SK-N-SH (cell line): ENCODE data around the gene CFAP97D1. TPM values are rescaled to one million over a fixed set of nuclear protein-coding genes. Genes with fewer than 3 reads are reported as not detected.

Experiments
- CTCF ChIA-PET: fragments of 300-600, 350-600 bp; formaldehyde crosslinking; extraction: SDS; loops from one replicate; lab custom pipeline; 2021; lab: Yijun Ruan, JAX
- POLR2A ChIA-PET: fragments of 350-600 bp; sonication (Branson Sonifier 250); formaldehyde crosslinking; extraction: SDS; loops from one replicate; lab custom pipeline; 2020; ENCODE audit warnings: antibody characterized with exemption, inconsistent platforms; lab: Yijun Ruan, JAX
- DNase-seq: peaks from one replicate; pipeline ENCODE4 v3.0.0; 2012
- H2AFZ ChIP-seq: fragments of 200-600 bp; sonication (generic); 2 replicates; pipeline ENCODE4 v1.8.1; 2016; ENCODE audit warnings: antibody characterized with exemption, mild to moderate bottlenecking, low read depth
- H3F3A ChIP-seq: fragments of 200-600 bp; sonication (generic); replicated peaks from 2 replicates; pipeline ENCODE3; 2016; ENCODE audit warnings: antibody characterized with exemption, mild to moderate bottlenecking; ENCODE audit not compliant: insufficient read depth
- H3K27ac ChIP-seq, 2 experiments: fragments of 200-500 bp in 1 of 2; fragments of 200-600 bp in 1 of 2; sonication (Bioruptor generic) in 1 of 2; sonication (generic), shearing (Covaris generic) in 1 of 2; 2 replicates each; pipeline versions ENCODE4 v1.5.1 to v1.6.1; 2014 to 2016; ENCODE audit warnings: low read depth in 2 of 2, inconsistent platforms in 1 of 2, low read length in 1 of 2, mild to moderate bottlenecking in 1 of 2, mixed read lengths in 1 of 2
- H3K27me3 ChIP-seq: fragments of 200-600 bp; sonication (generic), shearing (Covaris generic); 2 replicates; pipeline ENCODE4 v1.6.1; 2016; ENCODE audit warnings: mixed run types; ENCODE audit not compliant: insufficient read depth
- H3K36me3 ChIP-seq, 2 experiments: fragments of 200-500 bp in 1 of 2; fragments of 200-600 bp in 1 of 2; sonication (Bioruptor generic) in 1 of 2; sonication (generic) in 1 of 2; replicated peaks in 1 of 2; 2 replicates each; pipeline versions ENCODE3 to v1.5.1; 2014 to 2016; ENCODE audit warnings: low read length in 1 of 2, mild to moderate bottlenecking in 1 of 2; ENCODE audit not compliant: insufficient read depth in 2 of 2, control insufficient read depth in 1 of 2
- H3K4me1 ChIP-seq, 2 experiments: fragments of 200-500 bp in 1 of 2; fragments of 200-600 bp in 1 of 2; sonication (Bioruptor generic) in 1 of 2; sonication (generic), shearing (Covaris generic) in 1 of 2; 2 replicates each; pipeline versions ENCODE4 v1.5.1 to v1.6.1; 2014 to 2016; ENCODE audit warnings: low read depth in 1 of 2, low read length in 1 of 2, mixed run types in 1 of 2; ENCODE audit not compliant: insufficient read depth in 2 of 2, control insufficient read depth in 1 of 2
- H3K4me2 ChIP-seq: fragments of 200-600 bp; sonication (generic), shearing (Covaris generic); 2 replicates; pipeline ENCODE4 v1.6.1; 2017; ENCODE audit warnings: mixed run types
- H3K4me3 ChIP-seq, 2 experiments: fragments of 200-500 bp in 1 of 2; fragments of 200-600 bp in 1 of 2; sonication (Bioruptor generic) in 1 of 2; sonication (generic), shearing (Covaris generic) in 1 of 2; 2 replicates each; pipeline versions ENCODE4 v1.5.1 to v1.8.1; 2014 to 2016; ENCODE audit warnings: low read depth in 2 of 2, inconsistent platforms in 1 of 2, low read length in 1 of 2, mild to moderate bottlenecking in 1 of 2, mixed read lengths in 1 of 2, moderate library complexity in 1 of 2
- H3K79me2 ChIP-seq: fragments of 200-600 bp; sonication (generic); 2 replicates; pipeline ENCODE4 v1.8.1; 2017; ENCODE audit warnings: mild to moderate bottlenecking; ENCODE audit not compliant: insufficient read depth
- H3K9ac ChIP-seq: fragments of 200-600 bp; sonication (generic); 2 replicates; pipeline ENCODE4 v1.6.1; 2017; ENCODE audit warnings: mixed run types
- H3K9me2 ChIP-seq: fragments of 200-600 bp; sonication (generic); 2 replicates; pipeline ENCODE4 v1.6.1; 2017; ENCODE audit warnings: mixed run types
- H3K9me3 ChIP-seq: fragments of 200-600 bp; sonication (generic); 2 replicates; pipeline ENCODE4 v1.6.1; 2017; ENCODE audit warnings: mixed run types, mild to moderate bottlenecking, moderate library complexity
- H4K20me1 ChIP-seq: fragments of 200-600 bp; sonication (generic); 2 replicates; pipeline ENCODE4 v1.6.1; 2017; ENCODE audit warnings: mild to moderate bottlenecking, mixed run types; ENCODE audit not compliant: insufficient read depth
- CHD2 ChIP-seq: fragments of 150-350 bp; IDR thresholded peaks from 2 replicates; pipeline ENCODE4 v1.6.1; 2018; ENCODE audit warnings: low read length; ENCODE audit not compliant: partially characterized antibody
- EP300 ChIP-seq, 2 experiments: IDR thresholded peaks; 2 replicates each; pipeline versions ENCODE4 v1.4.0 to v1.6.1; 2012; ENCODE audit warnings: borderline replicate concordance in 1 of 2, low read depth in 1 of 2, low read length in 1 of 2
- FOXJ3 ChIP-seq: sonication (generic); formaldehyde crosslinking; IDR thresholded peaks from 2 replicates; pipeline ENCODE4 v1.5.1; 2020; ENCODE audit warnings: mild to moderate bottlenecking, missing genetic modification reagents
- MAX ChIP-seq: IDR thresholded peaks from 2 replicates; pipeline ENCODE4 v1.4.0; 2012; ENCODE audit warnings: low read depth
- MXI1 ChIP-seq: IDR thresholded peaks from 2 replicates; pipeline ENCODE4 v1.6.1; 2012; ENCODE audit warnings: mild to moderate bottlenecking, low read depth, low read length, improper control_type of control experiment
- NFIC ChIP-seq: IDR thresholded peaks from 2 replicates; pipeline ENCODE4 v1.4.0; 2012; ENCODE audit warnings: borderline replicate concordance
- PBX3 ChIP-seq: IDR thresholded peaks from 2 replicates; pipeline ENCODE4; 2012
- POLR2AphosphoS5 ChIP-seq: IDR thresholded peaks from 2 replicates; pipeline ENCODE4 v1.6.1; 2012; ENCODE audit warnings: low read depth, low read length
- REST ChIP-seq: IDR thresholded peaks from 2 replicates; pipeline ENCODE4 v1.6.1; 2012; ENCODE audit warnings: mild to moderate bottlenecking, low read depth, low read length, moderate library complexity
- RFX5 ChIP-seq: IDR thresholded peaks from 2 replicates; pipeline ENCODE4 v1.6.1; 2012; ENCODE audit warnings: mild to moderate bottlenecking, improper control_type of control experiment, low read length
- TAF1 ChIP-seq: IDR thresholded peaks from 2 replicates; pipeline ENCODE4 v1.6.1; 2012; ENCODE audit warnings: low read depth, mild to moderate bottlenecking, low read length, moderate library complexity, borderline replicate concordance
- TEAD4 ChIP-seq: IDR thresholded peaks from 2 replicates; pipeline ENCODE4 v1.4.0; 2012; ENCODE audit warnings: mild to moderate bottlenecking, borderline replicate concordance; ENCODE audit not compliant: insufficient read depth
- YY1 ChIP-seq: IDR thresholded peaks from 2 replicates; pipeline ENCODE4 v1.4.0; 2012; ENCODE audit warnings: low read depth, mild to moderate bottlenecking
- WGBS: methylation state at CpG from one replicate; pipeline ENCODE4 v1.1.6; 2017; ENCODE audit warnings: low lambda C conversion rate; 5-methylcytosine and 5-hydroxymethylcytosine counted together
- polyA plus RNA-seq, 3 experiments: library from polyadenylated mRNA; depleted of rRNA; stranded (reverse); fragments of >200 nt; gene quantifications; 2 replicates each; pipeline ENCODE4 v1.2.3, GENCODE V29; 2012
- TF ChIP-seq, protein P1 (sequence below): fragments of 150-350 bp; IDR thresholded peaks from 2 replicates; pipeline ENCODE4 v1.6.1; 2017; ENCODE audit warnings: antibody characterized with exemption, low read length, low read depth, borderline replicate concordance
- TF ChIP-seq, protein P2 (sequence below): fragments of 150-350 bp; IDR thresholded peaks from 2 replicates; pipeline ENCODE4 v1.6.1; 2016; ENCODE audit warnings: mild to moderate bottlenecking, low read depth, low read length
- TF ChIP-seq, protein P3 (sequence below): IDR thresholded peaks from 2 replicates; pipeline ENCODE4 v1.4.0; 2012; ENCODE audit warnings: low read depth, borderline replicate concordance

Gene CFAP97D1
- polyA plus RNA-seq, 1 of the 3 experiments (the other 2 are of a cell fraction): 0.02 TPM

GRCh38 chr17:43778337-43779144 lies 1.7 kb upstream of the CFAP97D1 start, which contains the start of gene DUSP3:
DUSP3 (minus strand) TSS chr17:43778977; CDS start chr17:43778924, 53 bp downstream.
- TF ChIP-seq MXI1 (peak; percentile 83), RFX5 (peak; percentile 88), FOXJ3 (CRISPR knock-in tag) (no peak), EP300 (IDR thresholded peaks at IDR 0.05; ENCODE audit: borderline replicate concordance in 1 of 2, low read depth in 1 of 2, low read length in 1 of 2) (no peak), MAX (peak; percentile 45), CHD2 (peak; percentile 69), NFIC (no peak), PBX3 (peak; percentile 30; the same call in 1 of the 2 replicates), TEAD4 (0 out of 2 replicates have a peak, but pooled peaks have one; percentile 45), POLR2AphosphoS5 (peak; percentile 80), YY1 (0 out of 2 replicates have a peak, but pooled peaks have one; percentile 40), REST (no peak), TAF1 (peak; percentile 58; the same call in 1 of the 2 replicates)
- TF ChIP-seq, protein P1, sequence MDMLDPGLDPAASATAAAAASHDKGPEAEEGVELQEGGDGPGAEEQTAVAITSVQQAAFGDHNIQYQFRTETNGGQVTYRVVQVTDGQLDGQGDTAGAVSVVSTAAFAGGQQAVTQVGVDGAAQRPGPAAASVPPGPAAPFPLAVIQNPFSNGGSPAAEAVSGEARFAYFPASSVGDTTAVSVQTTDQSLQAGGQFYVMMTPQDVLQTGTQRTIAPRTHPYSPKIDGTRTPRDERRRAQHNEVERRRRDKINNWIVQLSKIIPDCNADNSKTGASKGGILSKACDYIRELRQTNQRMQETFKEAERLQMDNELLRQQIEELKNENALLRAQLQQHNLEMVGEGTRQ: peak; percentile 67
- TF ChIP-seq, protein P2, sequence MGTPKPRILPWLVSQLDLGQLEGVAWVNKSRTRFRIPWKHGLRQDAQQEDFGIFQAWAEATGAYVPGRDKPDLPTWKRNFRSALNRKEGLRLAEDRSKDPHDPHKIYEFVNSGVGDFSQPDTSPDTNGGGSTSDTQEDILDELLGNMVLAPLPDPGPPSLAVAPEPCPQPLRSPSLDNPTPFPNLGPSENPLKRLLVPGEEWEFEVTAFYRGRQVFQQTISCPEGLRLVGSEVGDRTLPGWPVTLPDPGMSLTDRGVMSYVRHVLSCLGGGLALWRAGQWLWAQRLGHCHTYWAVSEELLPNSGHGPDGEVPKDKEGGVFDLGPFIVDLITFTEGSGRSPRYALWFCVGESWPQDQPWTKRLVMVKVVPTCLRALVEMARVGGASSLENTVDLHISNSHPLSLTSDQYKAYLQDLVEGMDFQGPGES: no peak
- TF ChIP-seq, protein P3, sequence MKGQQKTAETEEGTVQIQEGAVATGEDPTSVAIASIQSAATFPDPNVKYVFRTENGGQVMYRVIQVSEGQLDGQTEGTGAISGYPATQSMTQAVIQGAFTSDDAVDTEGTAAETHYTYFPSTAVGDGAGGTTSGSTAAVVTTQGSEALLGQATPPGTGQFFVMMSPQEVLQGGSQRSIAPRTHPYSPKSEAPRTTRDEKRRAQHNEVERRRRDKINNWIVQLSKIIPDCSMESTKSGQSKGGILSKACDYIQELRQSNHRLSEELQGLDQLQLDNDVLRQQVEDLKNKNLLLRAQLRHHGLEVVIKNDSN: peak; percentile 93
- TF ChIP-seq, all 33 proteins: peak for 11
- ChIA-PET CTCF (interaction anchor here (0.7 to 6.2 kb wide), 7 partner anchors 10 to 84 kb away, joined by 3 to 59 read pairs (median 12); partner anchors contain the start of gene CD300LG), POLR2A (interaction anchor here (0.6 to 1.0 kb wide), 5 partner anchors 8 to 236 kb away, joined by 3 to 4 read pairs (median 3); partner anchors contain the start of genes CD300LG and TMEM101)
- Histone ChIP-seq H4K20me1 (peaks cover 15% of the 10 kb centered on the region), H3K4me1 (peaks cover 8% of the 10 kb centered on the region in 2 experiments; a peak in 1 of 4 replicates), H3K27me3 (no peaks in the 10 kb centered on the region), H3K9ac (peak within 1 kb of the TSS; percentile 100), H3K9me3 (no peaks in the 10 kb centered on the region), H3F3A (peaks cover 2% of the 10 kb centered on the region), H3K36me3 (peaks cover 13 to 27% of the 10 kb centered on the region in 2 experiments), H3K9me2 (no peaks in the 10 kb centered on the region), H3K27ac (peak within 1 kb of the TSS; percentile 90 to 95), H2AFZ (peak within 1 kb of the TSS; percentile 89), H3K4me2 (peak within 1 kb of the TSS; percentile 99), H3K79me2 (peaks cover 45% of the 10 kb centered on the region), H3K4me3 (peak within 1 kb of the TSS; percentile 77 to 84)
- 1% methylated on average over 19 of the region's 100 CpGs for WGBS
- DNase-seq: peak; percentile 97
